Measurements from ENCODE around the gene SLC22A13. TPM values are rescaled to one million over a fixed set of nuclear protein-coding genes. Genes with fewer than 3 reads are reported as not detected.

The SLC22A13 gene
- total and polyA plus RNA-seq, 2 experiments from 2014 or later: 0.13 to 0.66 TPM

DNA sequence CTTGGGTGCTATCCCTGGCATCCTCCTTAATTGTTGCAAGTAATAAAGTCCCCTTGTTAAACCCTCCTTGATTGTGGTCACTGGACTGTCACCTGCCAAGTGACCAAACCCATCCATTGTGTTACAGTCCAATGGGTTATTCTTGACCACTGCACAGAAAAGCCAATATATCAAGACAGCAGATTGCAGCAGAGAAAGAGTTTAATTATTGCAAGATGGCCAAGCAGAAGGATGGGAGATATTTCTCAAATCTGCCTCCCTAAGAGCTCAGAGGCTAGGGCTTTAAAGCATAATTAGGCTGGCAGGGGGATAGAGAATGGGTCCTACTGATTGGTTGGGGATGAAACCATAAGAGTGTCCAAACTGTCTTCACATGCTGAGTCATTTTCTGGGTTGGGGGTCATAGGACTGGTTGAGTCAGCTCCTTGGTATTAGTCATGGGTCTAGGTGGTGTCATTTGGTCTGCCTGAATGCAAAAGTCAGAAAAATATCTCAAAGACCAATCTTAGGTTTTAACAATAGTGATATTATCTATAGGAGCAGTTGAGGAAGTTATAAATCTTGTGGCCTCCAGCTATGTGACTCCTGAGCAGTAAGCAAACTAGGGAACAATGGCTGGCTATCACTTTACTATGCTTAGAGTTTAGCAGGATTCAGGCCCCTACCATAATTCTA, 61.9 kb downstream of the SLC22A13 start:
- Mint-ChIP-seq H3K4me1 (no peaks in the 10 kb centered on the region), H3K27ac (no peak overlapping the region), H3K27me3 (ENCODE audit: insufficient read depth, low read depth, poor library complexity) (peaks cover 6% of the 10 kb centered on the region), H3K4me3 (no peak overlapping the region), H3K36me3 (ENCODE audit: low read depth) (no peaks in the 10 kb centered on the region; the same call in 2 of the 3 replicates), H3K9me3 (peaks cover 9% of the 10 kb centered on the region; the same call in 2 of the 3 replicates)
- Histone ChIP-seq H3K4me1 (ENCODE audit: insufficient read depth) (no peaks in the 10 kb centered on the region), H3K27ac (ENCODE audit: low read depth) (no peak overlapping the region), H3K27me3 (ENCODE audit: insufficient read depth) (no peaks in the 10 kb centered on the region), H3K4me2 (no peak overlapping the region), H3K4me3 (no peak overlapping the region), H3K36me3 (ENCODE audit: insufficient read depth) (no peaks in the 10 kb centered on the region), H3K9me2 (ENCODE audit: insufficient read depth) (peaks cover 3% of the 10 kb centered on the region; the same call in 1 of the 2 replicates), H3K79me2 (replicated peaks; ENCODE audit: insufficient read depth) (no peaks in the 10 kb centered on the region), H4K20me1 (replicated peaks; ENCODE audit: insufficient read depth) (no peaks in the 10 kb centered on the region), H3F3A (replicated peaks; ENCODE audit: low read depth) (no peaks in the 10 kb centered on the region), H2AFZ (no peak overlapping the region)
- TF ChIP-seq NANOG (IDR thresholded peaks at IDR 0.05; ENCODE audit: borderline replicate concordance) (no peak), POLR2AphosphoS5 (IDR thresholded peaks at IDR 0.05; ENCODE audit: low read depth) (no peak), ZNF331 (CRISPR knock-in tag; IDR thresholded peaks at IDR 0.05; ENCODE audit: low read depth) (no peak), ZNF114 (CRISPR knock-in tag; IDR thresholded peaks at IDR 0.05) (no peak), EZH2 (IDR thresholded peaks at IDR 0.05; ENCODE audit: low read depth, unreplicated experiment) (no peak), STAT1 (IDR thresholded peaks at IDR 0.05; ENCODE audit: unreplicated experiment) (no peak), CREB1 (CRISPR knock-in tag; IDR thresholded peaks at IDR 0.05; ENCODE audit: low read depth) (no peak), EZH2phosphoT487 (IDR thresholded peaks at IDR 0.05; ENCODE audit: unreplicated experiment) (no peak), JUNB (IDR thresholded peaks at IDR 0.05; ENCODE audit: unreplicated experiment) (no peak)
- TF ChIP-seq, protein P1, sequence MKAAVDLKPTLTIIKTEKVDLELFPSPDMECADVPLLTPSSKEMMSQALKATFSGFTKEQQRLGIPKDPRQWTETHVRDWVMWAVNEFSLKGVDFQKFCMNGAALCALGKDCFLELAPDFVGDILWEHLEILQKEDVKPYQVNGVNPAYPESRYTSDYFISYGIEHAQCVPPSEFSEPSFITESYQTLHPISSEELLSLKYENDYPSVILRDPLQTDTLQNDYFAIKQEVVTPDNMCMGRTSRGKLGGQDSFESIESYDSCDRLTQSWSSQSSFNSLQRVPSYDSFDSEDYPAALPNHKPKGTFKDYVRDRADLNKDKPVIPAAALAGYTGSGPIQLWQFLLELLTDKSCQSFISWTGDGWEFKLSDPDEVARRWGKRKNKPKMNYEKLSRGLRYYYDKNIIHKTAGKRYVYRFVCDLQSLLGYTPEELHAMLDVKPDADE (IDR thresholded peaks at IDR 0.05): no peak
- TF ChIP-seq, protein P2, sequence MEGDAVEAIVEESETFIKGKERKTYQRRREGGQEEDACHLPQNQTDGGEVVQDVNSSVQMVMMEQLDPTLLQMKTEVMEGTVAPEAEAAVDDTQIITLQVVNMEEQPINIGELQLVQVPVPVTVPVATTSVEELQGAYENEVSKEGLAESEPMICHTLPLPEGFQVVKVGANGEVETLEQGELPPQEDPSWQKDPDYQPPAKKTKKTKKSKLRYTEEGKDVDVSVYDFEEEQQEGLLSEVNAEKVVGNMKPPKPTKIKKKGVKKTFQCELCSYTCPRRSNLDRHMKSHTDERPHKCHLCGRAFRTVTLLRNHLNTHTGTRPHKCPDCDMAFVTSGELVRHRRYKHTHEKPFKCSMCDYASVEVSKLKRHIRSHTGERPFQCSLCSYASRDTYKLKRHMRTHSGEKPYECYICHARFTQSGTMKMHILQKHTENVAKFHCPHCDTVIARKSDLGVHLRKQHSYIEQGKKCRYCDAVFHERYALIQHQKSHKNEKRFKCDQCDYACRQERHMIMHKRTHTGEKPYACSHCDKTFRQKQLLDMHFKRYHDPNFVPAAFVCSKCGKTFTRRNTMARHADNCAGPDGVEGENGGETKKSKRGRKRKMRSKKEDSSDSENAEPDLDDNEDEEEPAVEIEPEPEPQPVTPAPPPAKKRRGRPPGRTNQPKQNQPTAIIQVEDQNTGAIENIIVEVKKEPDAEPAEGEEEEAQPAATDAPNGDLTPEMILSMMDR (conservative IDR thresholded peaks at IDR 0.05; ENCODE audit: low read depth in 2 of 2): no peak
- TF ChIP-seq, protein P3, sequence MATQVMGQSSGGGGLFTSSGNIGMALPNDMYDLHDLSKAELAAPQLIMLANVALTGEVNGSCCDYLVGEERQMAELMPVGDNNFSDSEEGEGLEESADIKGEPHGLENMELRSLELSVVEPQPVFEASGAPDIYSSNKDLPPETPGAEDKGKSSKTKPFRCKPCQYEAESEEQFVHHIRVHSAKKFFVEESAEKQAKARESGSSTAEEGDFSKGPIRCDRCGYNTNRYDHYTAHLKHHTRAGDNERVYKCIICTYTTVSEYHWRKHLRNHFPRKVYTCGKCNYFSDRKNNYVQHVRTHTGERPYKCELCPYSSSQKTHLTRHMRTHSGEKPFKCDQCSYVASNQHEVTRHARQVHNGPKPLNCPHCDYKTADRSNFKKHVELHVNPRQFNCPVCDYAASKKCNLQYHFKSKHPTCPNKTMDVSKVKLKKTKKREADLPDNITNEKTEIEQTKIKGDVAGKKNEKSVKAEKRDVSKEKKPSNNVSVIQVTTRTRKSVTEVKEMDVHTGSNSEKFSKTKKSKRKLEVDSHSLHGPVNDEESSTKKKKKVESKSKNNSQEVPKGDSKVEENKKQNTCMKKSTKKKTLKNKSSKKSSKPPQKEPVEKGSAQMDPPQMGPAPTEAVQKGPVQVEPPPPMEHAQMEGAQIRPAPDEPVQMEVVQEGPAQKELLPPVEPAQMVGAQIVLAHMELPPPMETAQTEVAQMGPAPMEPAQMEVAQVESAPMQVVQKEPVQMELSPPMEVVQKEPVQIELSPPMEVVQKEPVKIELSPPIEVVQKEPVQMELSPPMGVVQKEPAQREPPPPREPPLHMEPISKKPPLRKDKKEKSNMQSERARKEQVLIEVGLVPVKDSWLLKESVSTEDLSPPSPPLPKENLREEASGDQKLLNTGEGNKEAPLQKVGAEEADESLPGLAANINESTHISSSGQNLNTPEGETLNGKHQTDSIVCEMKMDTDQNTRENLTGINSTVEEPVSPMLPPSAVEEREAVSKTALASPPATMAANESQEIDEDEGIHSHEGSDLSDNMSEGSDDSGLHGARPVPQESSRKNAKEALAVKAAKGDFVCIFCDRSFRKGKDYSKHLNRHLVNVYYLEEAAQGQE (IDR thresholded peaks at IDR 0.05; ENCODE audit: unreplicated experiment): no peak
- TF ChIP-seq, protein P4, sequence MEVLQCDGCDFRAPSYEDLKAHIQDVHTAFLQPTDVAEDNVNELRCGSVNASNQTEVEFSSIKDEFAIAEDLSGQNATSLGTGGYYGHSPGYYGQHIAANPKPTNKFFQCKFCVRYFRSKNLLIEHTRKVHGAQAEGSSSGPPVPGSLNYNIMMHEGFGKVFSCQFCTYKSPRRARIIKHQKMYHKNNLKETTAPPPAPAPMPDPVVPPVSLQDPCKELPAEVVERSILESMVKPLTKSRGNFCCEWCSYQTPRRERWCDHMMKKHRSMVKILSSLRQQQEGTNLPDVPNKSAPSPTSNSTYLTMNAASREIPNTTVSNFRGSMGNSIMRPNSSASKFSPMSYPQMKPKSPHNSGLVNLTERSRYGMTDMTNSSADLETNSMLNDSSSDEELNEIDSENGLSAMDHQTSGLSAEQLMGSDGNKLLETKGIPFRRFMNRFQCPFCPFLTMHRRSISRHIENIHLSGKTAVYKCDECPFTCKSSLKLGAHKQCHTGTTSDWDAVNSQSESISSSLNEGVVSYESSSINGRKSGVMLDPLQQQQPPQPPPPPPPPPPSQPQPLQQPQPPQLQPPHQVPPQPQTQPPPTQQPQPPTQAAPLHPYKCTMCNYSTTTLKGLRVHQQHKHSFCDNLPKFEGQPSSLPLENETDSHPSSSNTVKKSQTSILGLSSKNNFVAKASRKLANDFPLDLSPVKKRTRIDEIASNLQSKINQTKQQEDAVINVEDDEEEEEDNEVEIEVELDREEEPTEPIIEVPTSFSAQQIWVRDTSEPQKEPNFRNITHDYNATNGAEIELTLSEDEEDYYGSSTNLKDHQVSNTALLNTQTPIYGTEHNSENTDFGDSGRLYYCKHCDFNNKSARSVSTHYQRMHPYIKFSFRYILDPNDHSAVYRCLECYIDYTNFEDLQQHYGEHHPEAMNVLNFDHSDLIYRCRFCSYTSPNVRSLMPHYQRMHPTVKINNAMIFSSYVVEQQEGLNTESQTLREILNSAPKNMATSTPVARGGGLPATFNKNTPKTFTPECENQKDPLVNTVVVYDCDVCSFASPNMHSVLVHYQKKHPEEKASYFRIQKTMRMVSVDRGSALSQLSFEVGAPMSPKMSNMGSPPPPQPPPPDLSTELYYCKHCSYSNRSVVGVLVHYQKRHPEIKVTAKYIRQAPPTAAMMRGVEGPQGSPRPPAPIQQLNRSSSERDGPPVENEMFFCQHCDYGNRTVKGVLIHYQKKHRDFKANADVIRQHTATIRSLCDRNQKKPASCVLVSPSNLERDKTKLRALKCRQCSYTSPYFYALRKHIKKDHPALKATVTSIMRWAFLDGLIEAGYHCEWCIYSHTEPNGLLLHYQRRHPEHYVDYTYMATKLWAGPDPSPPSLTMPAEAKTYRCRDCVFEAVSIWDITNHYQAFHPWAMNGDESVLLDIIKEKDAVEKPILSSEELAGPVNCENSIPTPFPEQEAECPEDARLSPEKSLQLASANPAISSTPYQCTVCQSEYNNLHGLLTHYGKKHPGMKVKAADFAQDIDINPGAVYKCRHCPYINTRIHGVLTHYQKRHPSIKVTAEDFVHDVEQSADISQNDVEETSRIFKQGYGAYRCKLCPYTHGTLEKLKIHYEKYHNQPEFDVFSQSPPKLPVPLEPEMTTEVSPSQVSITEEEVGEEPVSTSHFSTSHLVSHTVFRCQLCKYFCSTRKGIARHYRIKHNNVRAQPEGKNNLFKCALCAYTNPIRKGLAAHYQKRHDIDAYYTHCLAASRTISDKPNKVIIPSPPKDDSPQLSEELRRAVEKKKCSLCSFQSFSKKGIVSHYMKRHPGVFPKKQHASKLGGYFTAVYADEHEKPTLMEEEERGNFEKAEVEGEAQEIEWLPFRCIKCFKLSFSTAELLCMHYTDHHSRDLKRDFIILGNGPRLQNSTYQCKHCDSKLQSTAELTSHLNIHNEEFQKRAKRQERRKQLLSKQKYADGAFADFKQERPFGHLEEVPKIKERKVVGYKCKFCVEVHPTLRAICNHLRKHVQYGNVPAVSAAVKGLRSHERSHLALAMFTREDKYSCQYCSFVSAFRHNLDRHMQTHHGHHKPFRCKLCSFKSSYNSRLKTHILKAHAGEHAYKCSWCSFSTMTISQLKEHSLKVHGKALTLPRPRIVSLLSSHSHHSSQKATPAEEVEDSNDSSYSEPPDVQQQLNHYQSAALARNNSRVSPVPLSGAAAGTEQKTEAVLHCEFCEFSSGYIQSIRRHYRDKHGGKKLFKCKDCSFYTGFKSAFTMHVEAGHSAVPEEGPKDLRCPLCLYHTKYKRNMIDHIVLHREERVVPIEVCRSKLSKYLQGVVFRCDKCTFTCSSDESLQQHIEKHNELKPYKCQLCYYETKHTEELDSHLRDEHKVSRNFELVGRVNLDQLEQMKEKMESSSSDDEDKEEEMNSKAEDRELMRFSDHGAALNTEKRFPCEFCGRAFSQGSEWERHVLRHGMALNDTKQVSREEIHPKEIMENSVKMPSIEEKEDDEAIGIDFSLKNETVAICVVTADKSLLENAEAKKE (CRISPR knock-in tag; IDR thresholded peaks at IDR 0.05): no peak
- ATAC-seq (no peak), DNase-seq (ENCODE audit: low spot score) (no peak)
